Stimulated activated naive CD8-positive, alpha-beta T cell treated with anti-CD3 and anti-CD28 coated beads, Interleukin-15, Interleukin-2, amounts not matched to agents 100 U/mL and 50 U/mL, for 24 hours (primary cell): ENCODE results near the gene LRRC10B.
A peak's percentile ranks its signal among the peaks of the same experiment; 100 is the strongest.

Source experiments
- ATAC-seq: fragments of 150-1000 bp; cut with Tn5 transposase; one replicate; pipeline ENCODE4 v1.10.0; 2021
- DNase-seq: peaks from one replicate; pipeline ENCODE4 v3.0.0; 2021

Gene LRRC10B

GRCh38 chr11:61531044-61531443 lies 22.5 kb downstream of the LRRC10B start:
- ATAC-seq (no peak), DNase-seq (no peak)

DNA sequence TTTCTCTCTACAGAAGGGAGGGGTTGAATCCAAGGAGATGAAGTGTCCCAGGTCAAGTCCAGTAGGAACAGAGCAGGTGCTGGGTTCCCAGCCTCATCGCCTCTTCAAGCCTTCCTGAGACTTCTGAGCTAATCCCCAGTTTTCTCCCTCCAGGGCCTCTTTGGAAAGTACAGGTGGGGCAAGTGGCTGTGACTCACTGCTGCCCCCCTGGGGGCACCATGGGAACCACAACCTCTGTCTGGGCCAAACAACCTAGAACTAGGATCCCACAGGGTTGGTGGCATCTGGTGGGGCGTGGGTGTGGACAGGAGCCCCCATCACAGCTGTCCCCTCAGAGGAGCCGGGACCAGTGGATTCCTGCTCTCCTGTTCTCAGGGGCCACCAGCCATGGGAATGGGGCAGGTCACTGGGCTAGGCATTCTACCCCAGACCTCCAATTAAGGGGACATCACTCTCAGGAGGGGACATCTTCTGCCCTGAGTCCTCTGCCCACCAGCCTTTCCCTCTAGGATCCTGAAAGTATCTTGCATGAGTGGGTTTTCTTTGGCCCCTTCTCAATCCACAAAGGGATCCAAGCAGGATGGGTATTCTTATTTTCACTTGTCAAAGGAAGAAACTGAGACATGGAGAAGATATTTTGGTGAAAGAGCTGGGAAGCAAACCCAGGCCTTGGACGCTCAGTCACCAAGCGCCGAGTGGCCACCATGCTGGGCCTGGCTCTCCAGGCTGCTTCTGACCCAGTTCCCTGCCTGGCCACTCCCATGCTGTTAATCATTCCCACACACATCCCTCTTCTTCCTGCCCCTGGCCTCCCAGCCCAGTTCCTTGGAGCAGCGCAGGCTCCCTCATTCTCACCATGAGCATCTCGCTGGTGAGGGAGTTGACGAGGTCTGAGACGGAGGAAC lies 23.8 kb downstream of the LRRC10B start:
- DNase-seq: peak; percentile 57
- no peak for ATAC-seq

DNA sequence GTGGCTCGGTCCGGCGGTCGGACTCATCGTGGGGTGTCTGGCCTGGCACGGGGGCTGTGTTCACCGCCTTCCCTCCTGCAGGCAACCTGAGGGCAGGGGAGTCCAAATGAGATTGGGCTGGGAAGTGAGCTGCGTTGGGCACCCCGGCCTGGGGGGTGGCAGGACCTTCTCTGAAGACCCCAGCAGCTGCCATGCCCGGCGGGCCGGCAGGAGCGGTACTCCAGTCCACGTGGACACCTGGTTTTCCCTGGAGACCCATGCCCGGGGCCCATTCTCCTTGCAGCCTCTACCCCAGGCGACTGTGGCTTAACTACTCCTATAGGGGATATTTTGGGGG lies 24.5 kb downstream of the LRRC10B start:
- DNase-seq (no peak), ATAC-seq (no peak)

DNA sequence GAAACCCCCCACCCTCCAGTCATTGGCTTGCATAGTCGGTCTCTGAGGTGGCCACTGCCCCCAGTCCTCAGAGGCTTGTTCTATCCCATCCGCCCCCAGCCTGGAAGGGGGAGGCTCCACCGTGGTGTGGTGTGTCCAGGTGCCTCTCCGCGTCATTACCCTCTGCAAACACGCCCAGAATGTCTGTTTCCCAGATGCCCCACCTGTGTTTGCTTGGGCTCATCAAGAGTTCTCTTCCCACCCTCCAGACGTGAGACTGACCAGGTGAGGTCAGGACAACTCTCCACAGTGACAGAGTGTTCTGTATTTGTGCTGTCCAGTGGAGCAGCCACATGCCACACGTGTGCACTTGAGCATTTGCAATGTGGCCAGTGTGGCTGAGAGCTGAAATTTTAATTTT lies 24.9 kb downstream of the LRRC10B start:
- DNase-seq (no peak), ATAC-seq (no peak)

- no peak for ATAC-seq
- no peak for DNase-seq
Measured at GRCh38 chr11:61534025-61534932, 25.7 kb downstream of the LRRC10B start.

DNA sequence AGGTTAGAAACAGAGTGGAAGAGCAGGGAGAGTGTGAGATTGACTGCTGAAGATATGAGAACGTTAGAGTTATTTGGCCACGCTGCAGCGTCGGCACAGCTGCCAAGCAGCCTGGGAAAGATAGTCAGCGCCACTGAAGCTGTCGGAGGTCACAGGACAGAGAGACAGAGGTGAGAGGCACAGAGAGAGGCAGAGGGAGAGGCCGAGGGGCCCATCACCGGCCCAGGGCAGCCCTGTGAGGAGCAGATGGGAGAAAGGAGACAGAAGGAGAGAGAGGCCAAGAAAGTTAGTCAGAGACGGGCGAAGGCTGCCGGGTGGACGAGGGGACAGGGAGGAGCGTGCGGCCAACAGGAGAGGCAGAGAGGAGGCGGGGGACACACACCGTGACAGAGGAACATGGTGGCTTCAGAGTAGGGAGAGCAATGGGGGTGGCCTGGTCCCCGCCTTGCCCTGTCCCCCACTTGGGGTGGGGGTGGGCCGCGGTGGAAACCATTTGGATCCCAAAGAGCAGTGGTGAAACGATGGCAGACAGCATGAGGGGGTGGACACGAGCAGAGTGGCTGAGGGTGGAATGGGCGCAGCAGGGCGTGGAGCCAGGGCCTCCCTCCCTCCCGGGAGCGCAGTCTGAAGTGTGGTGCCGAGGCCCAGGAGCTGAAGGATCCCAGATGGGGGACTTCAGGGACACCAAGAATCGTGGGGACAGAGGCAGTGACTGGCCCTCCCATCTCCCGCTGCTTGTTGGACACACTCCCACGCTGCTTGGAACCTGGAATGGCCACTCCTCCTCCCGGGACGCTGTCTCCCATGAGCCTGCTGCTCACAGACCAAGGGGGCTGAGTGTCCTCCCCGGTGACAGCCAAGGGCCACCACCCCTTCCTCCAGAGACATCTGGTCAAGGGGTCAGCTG lies 26.6 kb downstream of the LRRC10B start:
- ATAC-seq (no peak), DNase-seq (no peak)

- no peak for ATAC-seq
- no peak for DNase-seq
Measured at GRCh38 chr11:61535998-61536675, 27.6 kb downstream of the LRRC10B start.

DNA sequence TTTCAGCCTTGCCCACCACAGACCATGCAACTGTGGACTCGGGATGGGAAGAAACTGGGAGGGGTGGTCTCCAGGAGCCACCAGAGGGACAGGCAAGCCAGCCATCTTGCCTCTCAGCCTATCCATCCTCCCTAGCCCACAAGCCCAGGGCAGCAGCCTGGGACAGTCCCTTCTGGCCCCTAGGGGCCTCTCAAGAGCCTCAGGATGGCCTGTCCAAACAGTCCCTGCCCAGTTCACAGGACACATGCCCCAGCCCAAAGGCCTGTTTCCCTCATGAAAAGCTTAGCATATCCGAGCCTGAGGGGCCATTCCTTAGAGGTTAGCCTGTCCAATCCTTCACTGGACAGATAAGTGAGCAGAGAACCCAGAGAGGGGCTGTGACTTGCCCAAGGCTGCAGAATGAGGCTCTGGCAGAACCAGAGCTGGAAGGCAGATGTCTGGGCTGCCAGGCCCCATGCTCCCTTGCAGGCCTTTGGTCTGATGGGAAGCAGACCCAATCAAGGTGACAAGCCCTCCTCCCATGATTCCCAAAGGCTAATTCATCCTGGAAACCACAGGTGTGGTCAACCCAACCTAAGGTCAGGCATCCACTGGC lies 28.2 kb downstream of the LRRC10B start:
- ATAC-seq: no peak
- DNase-seq: no peak

GRCh38 chr11:61537326-61537725 lies 28.8 kb downstream of the LRRC10B start:
- DNase-seq (no peak), ATAC-seq (no peak)

- DNase-seq (no peak), ATAC-seq (no peak)
Measured at GRCh38 chr11:61538636-61538961, 30.1 kb downstream of the LRRC10B start.

- DNase-seq (no peak), ATAC-seq (no peak)
Measured at GRCh38 chr11:61539006-61539405, 30.5 kb downstream of the LRRC10B start.

GRCh38 chr11:61539831-61540357 lies 31.3 kb downstream of the LRRC10B start:
- ATAC-seq: no peak
- DNase-seq: no peak

DNA sequence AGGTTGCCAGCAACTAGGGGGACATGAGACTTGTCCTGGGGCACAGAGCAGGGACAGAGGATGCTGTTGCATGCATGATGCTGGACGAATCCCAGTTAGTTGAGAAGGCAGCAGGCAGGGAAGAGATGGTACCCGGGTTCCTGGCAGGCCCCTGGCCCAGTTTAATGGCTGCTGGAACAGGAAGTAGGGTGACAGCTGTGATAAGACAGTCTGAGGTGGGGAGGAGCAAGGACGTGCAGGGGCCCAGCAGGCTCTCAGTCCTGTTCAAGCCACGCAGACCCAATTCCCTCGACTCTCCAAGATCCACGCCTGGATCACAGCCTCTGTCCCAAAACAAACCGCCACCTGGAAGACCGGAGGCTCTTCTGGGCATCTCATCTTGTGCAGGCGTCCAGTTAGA lies 32.0 kb downstream of the LRRC10B start:
- no peak for ATAC-seq

GRCh38 chr11:61541598-61541997 lies 33.0 kb downstream of the LRRC10B start:
- no peak for ATAC-seq
- DNase-seq: no peak

More for the DNA sequence above, 32.0 kb downstream of the LRRC10B start:
- no peak for DNase-seq

DNA sequence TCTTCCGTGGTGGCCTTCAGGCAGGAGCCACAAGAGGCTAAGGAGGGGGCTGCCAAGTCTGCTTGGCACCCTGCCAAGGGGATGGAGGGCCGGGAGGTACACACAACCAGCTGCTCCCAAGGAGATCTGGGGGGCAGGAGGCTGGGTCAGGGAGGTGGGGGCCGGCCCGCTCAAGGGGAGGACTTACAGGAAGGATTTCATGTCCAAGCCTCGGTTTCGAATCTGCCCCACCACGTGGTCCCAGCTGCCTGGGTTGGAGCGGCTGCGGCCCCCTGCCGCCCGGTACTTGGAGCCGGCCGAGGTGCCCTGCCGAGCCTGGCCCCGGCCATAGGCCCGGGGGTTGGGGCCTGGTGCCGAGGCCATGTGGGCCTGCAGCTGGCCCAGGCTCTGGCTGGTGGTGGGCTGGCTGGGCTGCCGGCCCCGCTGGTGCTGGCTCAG lies 33.5 kb downstream of the LRRC10B start:
- ATAC-seq (no peak), DNase-seq (no peak)

DNA sequence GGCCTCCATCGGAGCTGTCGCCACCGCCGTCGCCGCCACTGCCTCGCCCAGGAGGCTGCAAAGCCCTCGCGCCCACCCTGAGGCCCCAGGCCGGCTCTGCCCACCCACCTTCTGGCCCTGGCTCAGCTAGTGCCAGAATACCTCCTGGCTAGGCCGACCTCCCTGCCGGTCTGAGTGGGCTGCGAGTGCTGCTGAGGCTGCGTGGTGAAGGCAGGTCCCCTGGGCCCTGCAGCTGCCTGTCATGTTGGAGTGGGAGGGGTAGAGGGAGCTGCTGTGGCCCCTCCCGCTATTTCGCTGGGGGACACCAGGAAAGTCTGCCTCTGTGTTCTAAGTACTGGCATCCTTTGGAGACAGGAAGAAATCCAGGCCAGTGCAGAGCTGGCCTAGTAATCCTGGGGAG lies 34.2 kb downstream of the LRRC10B start:
- no peak for DNase-seq

DNA sequence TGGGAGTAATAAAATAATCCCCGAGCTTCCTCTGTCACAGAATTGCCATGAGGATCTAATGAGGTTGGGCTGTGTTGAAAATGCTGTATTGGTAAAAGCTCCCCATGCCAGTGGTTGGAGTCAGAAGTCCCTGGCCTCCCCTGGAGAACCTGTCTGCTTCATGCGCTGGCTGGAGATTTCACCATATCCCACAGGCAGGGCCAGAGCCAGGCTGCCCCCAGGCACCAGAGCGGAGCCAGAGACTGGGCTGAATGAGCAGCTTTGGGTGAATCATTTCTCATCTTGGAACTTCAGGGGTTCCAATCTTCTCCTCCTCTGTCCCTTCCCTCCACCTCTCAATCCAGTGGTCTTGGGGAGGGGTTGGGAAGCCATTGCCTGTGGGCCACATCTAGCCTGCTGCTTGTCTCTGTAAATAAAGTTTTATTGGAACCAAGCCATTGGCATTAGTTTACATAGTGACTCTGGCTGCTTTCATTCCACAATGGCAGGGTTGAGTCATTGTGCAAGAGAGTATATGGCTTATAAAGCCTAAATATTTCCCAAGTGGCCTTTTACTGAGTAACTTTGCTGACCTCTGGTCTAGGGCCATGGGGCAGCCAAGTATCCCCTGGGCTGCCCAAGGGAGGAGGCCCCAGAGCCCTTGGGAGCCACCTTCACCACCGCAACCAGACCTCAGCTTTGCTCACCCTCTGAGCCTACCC lies 35.2 kb downstream of the LRRC10B start:
- ATAC-seq: no peak

More for the DNA sequence above, 34.2 kb downstream of the LRRC10B start:
- ATAC-seq: no peak

DNA sequence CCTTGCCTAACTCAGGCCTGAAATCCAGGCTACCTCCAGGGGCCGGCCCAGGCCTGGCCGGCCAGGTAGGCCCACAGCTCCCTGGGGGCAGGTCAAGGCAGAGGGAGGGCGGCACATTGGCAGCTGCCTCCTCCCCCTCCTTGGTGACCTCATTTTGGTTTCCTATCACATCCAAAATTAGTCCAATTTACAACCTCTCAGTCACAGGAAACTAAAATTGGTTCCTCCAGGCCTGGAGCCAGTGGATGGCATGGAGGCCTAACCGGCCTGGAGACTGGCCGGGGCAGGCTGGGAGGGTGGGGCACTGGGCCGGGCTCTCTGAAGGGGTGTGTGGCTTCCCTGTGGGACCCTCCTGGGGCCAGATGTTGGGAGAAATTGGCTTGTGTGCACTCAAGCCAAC lies 35.9 kb downstream of the LRRC10B start:
- no peak for DNase-seq
- ATAC-seq: no peak

More for the DNA sequence above, 35.2 kb downstream of the LRRC10B start:
- DNase-seq: no peak

- DNase-seq (no peak), ATAC-seq (no peak)
Measured at GRCh38 chr11:61545341-61545740, 36.8 kb downstream of the LRRC10B start.

- ATAC-seq (no peak), DNase-seq (no peak)
Measured at GRCh38 chr11:61545921-61546320, 37.4 kb downstream of the LRRC10B start.
